Right cardiac atrium (tissue), 5 donors: Measurements from ENCODE around the gene TMEM132D. TPM values are rescaled to one million over a fixed set of nuclear protein-coding genes. Genes with fewer than 3 reads are reported as not detected.

Experiments
- ATAC-seq, 2 donors: fragments of 200-7000 bp; cut with Tn5 transposase; one replicate each; pipeline versions ENCODE4 v1.8.0 to v1.9.1; 2020; ENCODE audit warnings: moderate library complexity in 2 of 2, mild to moderate bottlenecking in 1 of 2
- DNase-seq, 3 donors: peaks; one replicate each; pipeline ENCODE4 v3.0.0-alpha.2; 2020
- H3K27ac ChIP-seq: one replicate; pipeline ENCODE4 v1.5.1; 2013; ENCODE audit warnings: mild to moderate bottlenecking, low read length, control low read depth, moderate library complexity
- H3K27me3 ChIP-seq: one replicate; pipeline ENCODE4 v1.6.1; 2013; ENCODE audit not compliant: control insufficient read depth, insufficient read depth
- H3K4me1 ChIP-seq: one replicate; pipeline ENCODE4 v1.6.1; 2013; ENCODE audit warnings: low read length; ENCODE audit not compliant: control insufficient read depth, insufficient read depth
- H3K4me3 ChIP-seq: one replicate; pipeline ENCODE4 v1.5.1; 2013; ENCODE audit warnings: low read length, control low read depth
- H3K9me3 ChIP-seq: one replicate; pipeline ENCODE4 v1.6.1; 2013; ENCODE audit warnings: low read length; ENCODE audit not compliant: control insufficient read depth
- WGBS: extraction: QIAGEN DNeasy Blood & Tissue Kit; methylation state at CpG from one replicate; pipeline ENCODE4 v1.1.7; 2013; 5-methylcytosine and 5-hydroxymethylcytosine counted together
- intact Hi-C, 4 donors: fragments of 100-400 bp; cut with DNase I; formaldehyde crosslinking; loops; one replicate each; pipeline versions ENCODE4 v1.11.0 to v1.14.0; 2022 to 2023
- polyA plus RNA-seq: library from polyadenylated mRNA; stranded (reverse); fragments of 200-250 nt; gene quantifications from one replicate; pipeline ENCODE4 v1.2.3, GENCODE V29; 2013
- total RNA-seq, 4 donors: library from RNA; stranded (reverse); fragmentation: NEBNext Ultra II Directional; extraction: Animal tissue kit (Norgen Biotek cat#: 25700); gene quantifications; one replicate each; pipeline ENCODE4 v1.2.1, GENCODE V29; 2021
- donor health status: healthy with polysubstance abuse.
- donor health status: DM: no; HTN: yes; CAD: no.
- donor health status: DM: no; HTN: no; CAD: no.
- donor health status: DM: no; HTN: yes; CAD: no; lungs with severe emphysema.
- donor health status: DM: yes; HTN: yes; CAD: no.

The TMEM132D gene
- total and polyA plus RNA-seq, 5 donors, result not detected

DNA sequence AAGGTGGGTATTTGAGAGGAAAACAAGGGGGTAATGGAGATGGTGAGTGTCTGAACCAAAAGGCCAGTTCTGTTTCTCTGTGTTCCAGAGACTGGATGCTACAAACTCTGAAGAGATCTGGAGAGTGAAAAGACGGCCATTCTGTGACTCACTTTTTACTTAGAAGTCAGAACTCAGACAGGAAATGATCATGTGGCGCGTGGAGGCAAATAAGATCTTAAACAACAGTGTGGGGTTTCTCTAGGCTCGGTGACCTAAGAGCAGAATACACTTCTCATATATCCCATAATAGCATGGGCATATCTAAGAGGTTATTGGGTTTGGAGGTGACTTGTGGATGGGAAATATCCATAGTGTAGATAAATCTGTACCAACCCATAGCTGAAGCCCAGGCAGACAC is 463.5 kb downstream of the TMEM132D start:
- DNase-seq, result no peak
- no peak for ATAC-seq
- H3K27ac ChIP-seq, result no peak overlapping the region
- H3K4me1 ChIP-seq, result no peaks in the 10 kb centered on the region
- no peaks in the 10 kb centered on the region for H3K27me3 ChIP-seq
- no peaks in the 10 kb centered on the region for H3K9me3 ChIP-seq
- intact Hi-C loops, result no loop called here
- 72% methylated on average over 4 of the region's 4 CpGs for WGBS
- H3K4me3 ChIP-seq, result no peak overlapping the region

DNA sequence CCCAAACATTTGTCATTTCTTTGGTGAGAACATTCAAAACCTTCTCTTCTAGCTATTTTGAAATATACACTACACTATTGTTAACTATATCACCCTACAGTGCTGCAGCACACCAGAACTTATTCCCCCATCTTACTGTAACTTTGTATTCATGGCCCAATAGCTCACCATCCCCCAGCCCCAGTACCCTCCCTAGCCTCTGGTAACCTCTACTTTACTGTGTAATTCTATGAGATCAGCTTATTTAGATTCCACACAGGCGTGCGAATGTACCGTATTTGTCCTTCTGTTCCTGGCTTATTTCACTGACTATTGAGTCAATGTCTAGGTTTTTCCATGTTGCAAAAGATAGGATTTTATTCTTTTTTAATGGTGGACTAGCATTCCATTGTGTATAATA is 469.0 kb downstream of the TMEM132D start:
- Histone ChIP-seq H3K9me3 (no peaks in the 10 kb centered on the region), H3K4me1 (no peaks in the 10 kb centered on the region), H3K27ac (no peak overlapping the region), H3K4me3 (no peak overlapping the region), H3K27me3 (no peaks in the 10 kb centered on the region)
- DNase-seq, result no peak
- intact Hi-C loops, result no loop called here
- no peak for ATAC-seq
- 94% methylated on average over 3 of the region's 3 CpGs for WGBS

DNA sequence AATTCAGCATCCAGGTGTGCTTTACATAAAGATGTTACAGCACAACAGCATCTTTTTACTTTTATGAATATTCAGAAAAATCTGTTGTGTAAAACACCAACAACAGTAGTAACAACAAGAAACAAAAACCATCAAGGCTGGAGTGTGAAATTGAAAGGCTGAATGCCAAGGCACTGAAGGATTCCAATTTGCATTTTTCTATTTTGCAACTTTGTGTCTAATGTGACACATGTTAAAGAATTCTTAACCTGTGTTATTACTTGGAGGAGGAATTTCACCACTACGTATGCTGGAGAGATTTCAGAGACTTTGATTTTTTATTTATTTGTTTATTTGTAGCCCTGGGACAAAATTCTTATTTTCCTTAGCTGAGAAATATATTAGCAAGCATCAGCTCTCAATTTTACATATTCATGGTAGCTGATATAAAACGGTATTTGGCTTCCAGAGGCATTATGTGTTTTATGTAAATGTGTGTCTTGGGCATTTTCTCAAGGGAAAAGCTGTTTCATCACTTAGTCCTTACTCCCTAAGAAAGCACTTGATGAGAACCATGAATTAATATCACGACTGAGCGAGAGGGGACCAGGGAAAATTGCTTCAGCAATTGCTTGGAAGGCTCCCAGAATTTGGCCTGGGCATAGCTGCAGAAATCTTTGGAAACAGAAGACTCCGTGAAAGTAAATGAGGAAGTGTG is 475.4 kb downstream of the TMEM132D start:
- Histone ChIP-seq H3K9me3 (no peaks in the 10 kb centered on the region), H3K27ac (no peak overlapping the region), H3K4me3 (no peak overlapping the region), H3K4me1 (no peaks in the 10 kb centered on the region), H3K27me3 (no peaks in the 10 kb centered on the region)
- 52% methylated on average over 5 of the region's 5 CpGs for WGBS
- intact Hi-C loops, result no loop called here
- DNase-seq, result no peak
- ATAC-seq, result no peak

DNA sequence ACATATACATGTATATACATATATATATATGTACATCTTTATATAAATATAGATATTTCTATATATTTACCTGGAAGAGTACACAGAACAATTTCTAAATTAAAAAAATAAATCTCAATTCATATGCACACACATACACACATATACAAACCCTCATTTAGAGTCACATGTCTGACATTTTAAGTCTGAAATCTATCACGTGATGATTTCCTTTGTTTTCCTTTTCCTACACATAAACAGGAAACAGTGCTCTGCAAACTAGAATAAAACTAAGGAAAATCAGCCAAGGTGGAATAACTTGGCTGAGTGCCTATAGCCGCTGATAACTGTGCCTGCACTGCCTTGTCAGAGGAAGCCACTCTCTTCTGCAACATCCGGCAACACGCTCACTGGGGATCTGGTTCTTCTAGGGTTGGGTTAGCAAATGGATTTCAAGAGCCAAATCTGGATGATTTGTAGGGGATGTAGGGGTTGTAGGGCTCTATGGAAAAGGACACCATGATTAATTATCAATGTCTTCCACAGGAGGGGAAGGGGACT is 480.7 kb downstream of the TMEM132D start:
- no peaks in the 10 kb centered on the region for H3K27me3 ChIP-seq
- ATAC-seq (no peak), DNase-seq (peak in 1 of 3 donors; percentile 36)
- H3K4me3 ChIP-seq, result no peak overlapping the region
- intact Hi-C loops, result no loop called here
- no peaks in the 10 kb centered on the region for H3K9me3 ChIP-seq
- WGBS, result 38% methylated on average over 4 of the region's 4 CpGs
- H3K4me1 ChIP-seq, result no peaks in the 10 kb centered on the region
- H3K27ac ChIP-seq, result no peak overlapping the region

DNA sequence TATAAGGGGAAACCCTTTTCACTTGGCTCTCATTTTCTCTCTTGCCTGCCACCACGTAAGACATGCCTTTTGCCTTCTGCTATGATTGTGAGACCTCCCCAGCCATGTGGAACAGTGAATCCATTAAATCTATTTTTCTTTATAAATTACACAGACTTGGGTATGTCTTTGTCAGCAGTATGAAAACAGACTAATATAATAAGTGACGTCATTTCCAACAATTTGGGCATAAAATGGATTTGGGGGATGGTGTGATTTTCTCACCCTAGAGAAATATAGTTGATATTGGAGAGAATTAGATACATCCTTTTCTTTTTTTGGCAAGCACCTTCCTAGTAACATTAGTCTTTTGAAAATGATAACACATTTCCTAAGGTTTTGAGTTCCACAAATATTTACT is 490.5 kb downstream of the TMEM132D start:
- DNase-seq, result no peak
- intact Hi-C loops, result no loop called here
- H3K27me3 ChIP-seq, result no peaks in the 10 kb centered on the region
- ATAC-seq, result no peak
- no peaks in the 10 kb centered on the region for H3K9me3 ChIP-seq
- H3K4me3 ChIP-seq, result no peak overlapping the region
- WGBS, result 54% methylated on average over 2 of the region's 2 CpGs
- no peak overlapping the region for H3K27ac ChIP-seq
- H3K4me1 ChIP-seq, result no peaks in the 10 kb centered on the region

DNA sequence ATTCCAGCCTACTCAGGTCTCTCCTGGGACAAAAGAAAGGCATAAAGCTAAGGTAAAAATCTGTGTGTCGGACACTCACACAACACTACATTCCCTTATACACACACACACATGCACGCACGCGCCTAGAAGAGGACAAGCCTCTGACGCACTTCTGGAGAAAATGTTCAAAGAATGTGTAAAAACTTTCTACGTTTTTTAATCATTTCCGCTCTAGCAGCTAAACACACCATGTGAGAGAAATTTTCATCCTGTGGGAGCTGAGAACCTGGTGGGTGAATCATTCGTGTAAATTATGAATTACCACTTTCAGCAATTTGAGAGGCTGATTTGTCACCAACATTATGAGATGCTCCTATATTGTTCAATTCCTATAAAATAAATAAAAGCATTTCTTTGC is 494.5 kb downstream of the TMEM132D start:
- WGBS, result 79% methylated on average over 8 of the region's 8 CpGs
- intact Hi-C loops, result no loop called here

DNA sequence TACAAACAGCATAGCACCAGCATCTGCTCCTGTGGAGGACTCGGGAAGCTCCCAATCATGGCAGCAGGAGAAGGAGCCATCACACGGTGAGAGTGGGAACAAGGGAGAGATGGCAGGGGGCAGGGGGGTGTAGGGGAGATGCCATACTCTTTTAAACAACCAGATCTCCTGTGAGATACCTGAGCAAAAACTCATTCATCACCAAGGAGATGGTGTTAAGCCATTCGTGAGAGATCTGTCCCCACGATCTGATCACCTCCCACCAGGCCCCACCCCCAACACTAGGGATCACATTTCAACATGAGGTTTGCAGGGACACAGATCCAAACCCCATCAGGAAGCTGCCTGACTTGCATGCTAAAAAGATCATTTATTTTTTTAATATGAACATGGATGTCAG is 499.3 kb downstream of the TMEM132D start:
- 37% methylated on average over 4 of the region's 4 CpGs for WGBS
- H3K27ac ChIP-seq, result no peak overlapping the region
- DNase-seq (no peak), ATAC-seq (no peak)
- intact Hi-C loops, result no loop called here
- H3K27me3 ChIP-seq, result no peaks in the 10 kb centered on the region
- H3K4me1 ChIP-seq, result no peaks in the 10 kb centered on the region
- H3K4me3 ChIP-seq, result no peak overlapping the region
- no peaks in the 10 kb centered on the region for H3K9me3 ChIP-seq

More for the DNA sequence above, 494.5 kb downstream of the TMEM132D start:
- Histone ChIP-seq H3K4me3 (no peak overlapping the region), H3K4me1 (no peaks in the 10 kb centered on the region), H3K27me3 (no peaks in the 10 kb centered on the region), H3K9me3 (no peaks in the 10 kb centered on the region), H3K27ac (no peak overlapping the region)
- DNase-seq (no peak), ATAC-seq (no peak)

DNA sequence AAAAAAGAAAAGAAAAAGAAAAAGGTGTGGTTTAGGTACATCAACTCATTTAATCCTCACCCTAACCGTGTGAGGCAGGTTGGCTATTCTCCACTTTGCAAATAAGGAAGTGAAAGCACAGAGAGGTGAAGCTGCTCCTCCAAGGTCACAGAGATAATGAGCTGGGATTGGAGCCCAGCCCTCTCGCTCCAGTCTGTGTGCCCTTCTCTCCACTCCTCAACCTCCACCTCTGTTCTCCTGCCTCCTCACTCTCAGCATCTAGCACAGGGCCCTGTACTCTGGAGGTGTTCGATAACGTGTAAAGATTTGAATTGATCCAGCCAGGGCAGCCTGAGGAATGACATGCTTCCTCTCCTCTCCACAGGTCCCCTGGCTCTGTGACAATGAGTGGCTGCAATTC is 502.3 kb downstream of the TMEM132D start:
- ATAC-seq (no peak), DNase-seq (no peak)
- H3K27ac ChIP-seq, result no peak overlapping the region
- H3K9me3 ChIP-seq, result no peaks in the 10 kb centered on the region
- WGBS, result 51% methylated on average over 4 of the region's 4 CpGs
- no peaks in the 10 kb centered on the region for H3K4me1 ChIP-seq
- intact Hi-C loops, result no loop called here
- no peak overlapping the region for H3K4me3 ChIP-seq
- no peaks in the 10 kb centered on the region for H3K27me3 ChIP-seq

DNA sequence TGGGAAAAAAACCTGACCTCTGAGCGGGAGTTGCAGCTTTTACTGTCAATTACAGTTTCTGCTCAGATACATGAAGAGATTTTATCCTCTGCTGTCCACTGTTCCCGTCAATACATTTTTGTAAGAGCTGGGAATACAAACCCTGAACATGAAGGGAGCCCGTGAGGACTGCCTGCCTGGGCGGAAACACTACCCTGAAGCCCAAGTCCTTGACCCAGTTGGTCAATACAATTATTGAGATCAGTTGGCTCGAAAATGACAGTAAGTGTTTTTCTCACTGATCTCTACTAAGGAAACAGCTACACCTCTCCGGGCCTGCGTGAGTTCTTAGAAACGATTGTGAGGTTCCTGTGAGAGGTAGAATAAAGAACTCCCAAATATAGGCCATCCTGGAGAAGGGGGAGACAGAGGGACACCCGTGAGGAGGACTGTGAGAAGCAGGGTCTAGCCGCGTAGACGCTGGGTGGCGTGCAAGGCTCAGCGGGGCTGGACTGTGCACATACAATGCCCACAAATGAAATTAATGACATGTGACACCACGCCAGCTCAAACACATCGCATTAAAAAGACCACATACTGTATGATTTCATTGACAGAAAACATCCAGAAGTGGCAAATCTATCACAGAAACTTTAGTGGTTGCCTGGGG is 509.5 kb downstream of the TMEM132D start:
- H3K4me1 ChIP-seq, result no peaks in the 10 kb centered on the region
- no peak overlapping the region for H3K27ac ChIP-seq
- H3K27me3 ChIP-seq, result no peaks in the 10 kb centered on the region
- no peaks in the 10 kb centered on the region for H3K9me3 ChIP-seq
- no peak overlapping the region for H3K4me3 ChIP-seq
- no peak for DNase-seq
- intact Hi-C loops, result no loop called here
- no peak for ATAC-seq
- WGBS, result 79% methylated on average over 16 of the region's 16 CpGs

DNA sequence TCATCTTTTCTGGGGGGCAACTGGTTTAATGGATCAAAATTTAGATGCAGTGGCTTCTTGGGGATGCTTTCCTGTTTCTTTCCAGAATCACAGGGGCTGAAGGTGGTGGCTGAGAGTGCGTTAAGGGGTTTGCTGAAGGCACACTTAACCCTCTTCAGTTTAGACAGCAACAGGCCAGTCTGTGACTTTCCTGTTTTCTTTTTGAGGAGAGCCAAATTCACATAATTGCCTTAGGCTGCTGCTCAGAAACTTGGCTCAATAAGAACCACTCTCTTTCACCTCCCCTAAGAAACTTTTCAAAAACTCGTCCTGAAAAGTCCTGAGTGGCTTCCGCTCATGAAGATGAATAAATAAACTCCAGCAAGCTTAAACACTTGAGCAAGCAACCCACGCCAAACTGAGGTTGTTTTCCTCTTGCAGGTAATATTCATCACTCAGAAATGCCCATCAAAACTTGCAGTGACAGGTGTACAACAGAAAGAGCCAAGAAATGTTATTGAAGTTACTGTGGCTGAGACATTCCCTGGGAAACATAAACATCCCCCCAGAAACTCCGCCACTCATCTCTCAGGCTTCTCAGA is 510.4 kb downstream of the TMEM132D start:
- no peak for ATAC-seq
- intact Hi-C loops, result no loop called here
- Histone ChIP-seq H3K27ac (no peak overlapping the region), H3K9me3 (no peaks in the 10 kb centered on the region), H3K4me3 (no peak overlapping the region), H3K4me1 (no peaks in the 10 kb centered on the region), H3K27me3 (no peaks in the 10 kb centered on the region)
- DNase-seq, result no peak
- WGBS, result 58% methylated on average over 5 of the region's 5 CpGs

DNA sequence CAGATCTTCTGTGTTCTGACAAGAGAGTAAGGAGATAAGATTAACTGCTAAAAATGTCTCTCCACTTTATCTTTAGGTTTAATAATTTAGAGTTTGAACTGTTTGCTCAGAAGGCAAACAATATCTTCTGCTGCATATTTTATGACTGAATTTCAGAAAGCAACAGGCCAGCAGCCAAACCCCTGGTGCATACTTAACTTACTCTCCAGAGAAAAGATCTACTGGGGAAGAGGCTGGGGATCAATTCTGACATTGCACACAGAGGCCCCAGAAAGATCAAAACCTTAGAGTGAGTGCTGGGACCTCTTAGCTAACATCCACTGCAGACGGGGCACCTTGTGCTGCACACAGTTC is 518.2 kb downstream of the TMEM132D start:
- Histone ChIP-seq H3K4me3 (no peak overlapping the region), H3K9me3 (no peaks in the 10 kb centered on the region), H3K27me3 (no peaks in the 10 kb centered on the region), H3K4me1 (no peaks in the 10 kb centered on the region), H3K27ac (no peak overlapping the region)
- no peak for ATAC-seq
- no peak for DNase-seq
- intact Hi-C loops, result no loop called here
- WGBS, result 82% methylated on average over 1 of the region's 1 CpG
